ENCODE results near the gene RNF112. TPM values are rescaled to one million over a fixed set of nuclear protein-coding genes. Genes with fewer than 3 reads are reported as not detected.

Gene RNF112
- total and polyA plus RNA-seq, 2 of the 13 experiments (the other 11 are each of a cell fraction or from before 2014, with no cell fraction given) = 0.05 TPM; not detected in 1

- TF ChIP-seq HMGA1 (CRISPR knock-in tag; conservative IDR thresholded peaks at IDR 0.05) = no peak
- TF ChIP-seq, protein P1, sequence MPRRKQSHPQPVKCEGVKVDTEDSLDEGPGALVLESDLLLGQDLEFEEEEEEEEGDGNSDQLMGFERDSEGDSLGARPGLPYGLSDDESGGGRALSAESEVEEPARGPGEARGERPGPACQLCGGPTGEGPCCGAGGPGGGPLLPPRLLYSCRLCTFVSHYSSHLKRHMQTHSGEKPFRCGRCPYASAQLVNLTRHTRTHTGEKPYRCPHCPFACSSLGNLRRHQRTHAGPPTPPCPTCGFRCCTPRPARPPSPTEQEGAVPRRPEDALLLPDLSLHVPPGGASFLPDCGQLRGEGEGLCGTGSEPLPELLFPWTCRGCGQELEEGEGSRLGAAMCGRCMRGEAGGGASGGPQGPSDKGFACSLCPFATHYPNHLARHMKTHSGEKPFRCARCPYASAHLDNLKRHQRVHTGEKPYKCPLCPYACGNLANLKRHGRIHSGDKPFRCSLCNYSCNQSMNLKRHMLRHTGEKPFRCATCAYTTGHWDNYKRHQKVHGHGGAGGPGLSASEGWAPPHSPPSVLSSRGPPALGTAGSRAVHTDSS (CRISPR knock-in tag; conservative IDR thresholded peaks at IDR 0.05) = no peak
- TF ChIP-seq, protein P2, sequence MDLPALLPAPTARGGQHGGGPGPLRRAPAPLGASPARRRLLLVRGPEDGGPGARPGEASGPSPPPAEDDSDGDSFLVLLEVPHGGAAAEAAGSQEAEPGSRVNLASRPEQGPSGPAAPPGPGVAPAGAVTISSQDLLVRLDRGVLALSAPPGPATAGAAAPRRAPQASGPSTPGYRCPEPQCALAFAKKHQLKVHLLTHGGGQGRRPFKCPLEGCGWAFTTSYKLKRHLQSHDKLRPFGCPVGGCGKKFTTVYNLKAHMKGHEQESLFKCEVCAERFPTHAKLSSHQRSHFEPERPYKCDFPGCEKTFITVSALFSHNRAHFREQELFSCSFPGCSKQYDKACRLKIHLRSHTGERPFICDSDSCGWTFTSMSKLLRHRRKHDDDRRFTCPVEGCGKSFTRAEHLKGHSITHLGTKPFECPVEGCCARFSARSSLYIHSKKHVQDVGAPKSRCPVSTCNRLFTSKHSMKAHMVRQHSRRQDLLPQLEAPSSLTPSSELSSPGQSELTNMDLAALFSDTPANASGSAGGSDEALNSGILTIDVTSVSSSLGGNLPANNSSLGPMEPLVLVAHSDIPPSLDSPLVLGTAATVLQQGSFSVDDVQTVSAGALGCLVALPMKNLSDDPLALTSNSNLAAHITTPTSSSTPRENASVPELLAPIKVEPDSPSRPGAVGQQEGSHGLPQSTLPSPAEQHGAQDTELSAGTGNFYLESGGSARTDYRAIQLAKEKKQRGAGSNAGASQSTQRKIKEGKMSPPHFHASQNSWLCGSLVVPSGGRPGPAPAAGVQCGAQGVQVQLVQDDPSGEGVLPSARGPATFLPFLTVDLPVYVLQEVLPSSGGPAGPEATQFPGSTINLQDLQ (CRISPR knock-in tag; IDR thresholded peaks at IDR 0.05) = no peak
- TF ChIP-seq ELK4 (CRISPR knock-in tag; IDR thresholded peaks at IDR 0.05; ENCODE audit: borderline replicate concordance) = no peak
These were observed 7.4 kb downstream of the RNF112 start (continued) for GRCh38 chr17:19418251-19418992.

- WGBS (ENCODE audit: low lambda C conversion rate) = 2% methylated on average over 3 of the region's 4 CpGs
These were observed 10.2 kb downstream of the RNF112 start for GRCh38 chr17:19421219-19421618.

More at GRCh38 chr17:19421219-19421618, 10.2 kb downstream of the RNF112 start:
- H4K20me1 ChIP-seq (ENCODE audit: insufficient read depth, low read length) = no peaks in the 10 kb centered on the region
- FAIRE-seq (no peak), ATAC-seq (no peak), DNase-seq (ENCODE audit: low spot score) (no peak)
- POLR2A ChIA-PET = no interaction called here
- no peaks in the 10 kb centered on the region for H3K36me3 ChIP-seq (replicated peaks in 1 of 2; ENCODE audit: control insufficient read depth in 1 of 2, insufficient read depth in 2 of 2, low read length in 2 of 2)
- in situ Hi-C loops (cut with HindIII; ENCODE audit: extremely low pct_ligation_motif_present, low pct_unique_long_range_greater_than_20kb) = no loop called here
- H2AFZ ChIP-seq (ENCODE audit: low read length) = no peak overlapping the region
- H3K9me3 ChIP-seq (ENCODE audit: low read length) = no peaks in the 10 kb centered on the region
- no peak overlapping the region for H3K9ac ChIP-seq (ENCODE audit: insufficient read depth, low read depth, low read length)
- intact Hi-C loops (cut with micrococcal nuclease; ENCODE audit: unreplicated experiment) = no loop called here
- no peak overlapping the region for H3K27ac ChIP-seq (ENCODE audit: extremely low read length, insufficient read depth, low read length)
- H3K4me3 ChIP-seq (replicated peaks in 1 of 3; ENCODE audit: insufficient read depth in 1 of 3, low read depth in 2 of 3, low read length in 3 of 3) = no peak overlapping the region
- TF ChIP-seq GTF2F1 (IDR thresholded peaks at IDR 0.05; ENCODE audit: low read length) (no peak), ZBTB21 (CRISPR knock-in tag; IDR thresholded peaks at IDR 0.05) (no peak), ZMAT5 (CRISPR knock-in tag; IDR thresholded peaks at IDR 0.05; ENCODE audit: borderline replicate concordance, low read depth) (no peak)
- H3K4me2 ChIP-seq (ENCODE audit: low read depth, low read length) = no peak overlapping the region
- no TSS peak for BruUV-seq (replicated peaks)
- CTCF ChIA-PET (ENCODE audit: low intra/inter-chr PET ratio, low total read pairs) = no interaction called here
- H3K27me3 ChIP-seq (ENCODE audit: control insufficient read depth in 1 of 2, insufficient read depth in 2 of 2, low read length in 2 of 2) = peaks cover 1 to 18% of the 10 kb centered on the region in 2 experiments
- no peaks in the 10 kb centered on the region for H3K79me2 ChIP-seq (ENCODE audit: insufficient read depth, low read length)
- H3K4me1 ChIP-seq (ENCODE audit: insufficient read depth, low read length) = peaks cover 7% of the 10 kb centered on the region

All from HepG2 (cell line).